SKM-1 treated with dmso at 0.1 percent for 144 hours (cell line): ENCODE measurements around the gene ATG2A.

ENCODE experiments used
- DNase-seq: peaks from one replicate; lab custom pipeline; 2025; ENCODE audit not compliant: unreplicated experiment; lab: John Stamatoyannopoulos, UW

Gene ATG2A

DNA sequence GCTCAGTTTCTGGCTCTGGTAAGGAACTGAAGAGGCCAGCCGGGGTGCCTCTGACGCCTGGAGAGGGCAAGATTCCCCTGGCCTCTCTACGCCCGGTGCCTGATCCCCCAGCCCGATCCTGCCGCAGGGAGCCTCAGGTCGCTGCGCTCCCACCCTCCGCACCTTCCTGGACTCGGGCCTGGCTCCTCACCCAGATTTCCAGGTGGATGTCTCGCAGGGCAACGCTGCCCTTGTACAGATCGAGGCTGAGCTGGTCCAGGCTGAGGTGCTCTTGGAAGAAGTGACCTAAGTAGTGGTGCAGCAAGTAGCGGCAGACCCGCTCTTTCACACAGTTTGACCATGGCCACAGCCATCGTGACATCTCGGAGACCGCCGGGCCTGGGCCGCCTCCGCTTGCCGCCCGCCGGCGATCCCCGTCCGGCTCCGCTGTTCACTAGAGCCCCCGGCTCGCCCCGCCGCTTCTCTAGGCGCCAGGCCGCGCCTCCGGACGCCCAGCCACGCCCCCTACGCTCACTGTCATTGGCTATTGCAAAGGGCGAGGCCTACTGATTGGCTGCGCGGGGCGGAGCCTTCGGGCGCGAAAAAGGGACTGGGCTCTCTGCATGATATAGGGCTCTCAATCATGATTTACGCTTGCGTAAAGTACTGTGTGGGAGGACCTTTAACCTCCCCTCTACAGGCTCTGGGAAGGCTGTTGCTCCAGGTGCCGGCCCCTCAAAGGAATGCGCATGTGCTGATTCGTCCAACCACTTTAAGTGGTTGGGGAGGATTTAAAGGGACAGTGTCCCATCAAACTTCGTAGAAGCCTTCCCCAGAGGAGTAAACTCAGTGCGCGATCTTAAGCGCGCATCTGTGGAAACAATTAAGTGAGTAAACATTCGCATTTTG is at the start of gene ATG2A:
ATG2A (minus strand) TSS at position 435 of the 888 bp plus-strand sequence; CDS start at position 361, 74 bp downstream.
- peak; percentile 99 for DNase-seq

GRCh38 chr11:64963072-64963631 is 46.1 kb upstream of the ATG2A start:
- no peak for DNase-seq

DNA sequence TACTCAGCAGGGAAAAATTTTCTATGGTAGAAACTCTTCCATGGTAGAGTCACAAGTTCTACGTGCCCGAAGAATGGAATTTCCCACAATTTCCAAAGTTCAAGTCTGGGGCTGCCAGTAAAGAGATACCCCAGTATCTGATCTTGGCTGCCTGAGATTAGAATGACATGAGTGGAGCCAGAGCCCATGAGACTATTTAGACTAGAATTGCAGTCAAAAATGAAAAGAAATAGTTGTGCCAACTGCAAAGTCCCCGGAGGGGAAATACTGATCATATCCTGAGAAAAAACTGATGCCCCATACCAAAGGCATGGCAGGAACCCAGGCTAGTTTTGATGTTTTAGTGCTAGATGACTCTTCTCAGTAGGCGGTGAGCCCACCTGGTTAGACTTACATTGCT is 43.7 kb upstream of the ATG2A start:
- no peak for DNase-seq

DNA sequence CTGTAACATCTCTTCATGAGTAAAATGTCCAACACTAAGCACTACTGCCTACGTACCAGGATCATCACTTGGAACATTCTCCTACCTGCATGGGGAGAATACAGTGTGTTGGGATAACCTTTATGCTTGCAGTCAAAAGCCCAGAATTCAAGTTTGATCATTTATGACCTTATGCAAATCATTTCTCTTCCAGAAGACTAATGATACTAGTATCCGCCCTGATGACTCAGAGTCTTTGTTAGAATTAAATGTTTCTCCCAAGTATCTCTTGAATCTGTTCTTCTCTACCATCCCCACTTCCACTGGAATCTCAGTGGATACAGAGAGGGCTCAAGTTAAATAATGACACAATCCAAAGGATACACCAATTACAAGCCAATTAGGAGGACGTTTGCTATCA is 42.5 kb upstream of the ATG2A start:
- DNase-seq, result no peak

- DNase-seq, result no peak
Measured at GRCh38 chr11:64954201-64954600, 37.2 kb upstream of the ATG2A start.

GRCh38 chr11:64951529-64951928 is 34.5 kb upstream of the ATG2A start:
- DNase-seq, result no peak

DNA sequence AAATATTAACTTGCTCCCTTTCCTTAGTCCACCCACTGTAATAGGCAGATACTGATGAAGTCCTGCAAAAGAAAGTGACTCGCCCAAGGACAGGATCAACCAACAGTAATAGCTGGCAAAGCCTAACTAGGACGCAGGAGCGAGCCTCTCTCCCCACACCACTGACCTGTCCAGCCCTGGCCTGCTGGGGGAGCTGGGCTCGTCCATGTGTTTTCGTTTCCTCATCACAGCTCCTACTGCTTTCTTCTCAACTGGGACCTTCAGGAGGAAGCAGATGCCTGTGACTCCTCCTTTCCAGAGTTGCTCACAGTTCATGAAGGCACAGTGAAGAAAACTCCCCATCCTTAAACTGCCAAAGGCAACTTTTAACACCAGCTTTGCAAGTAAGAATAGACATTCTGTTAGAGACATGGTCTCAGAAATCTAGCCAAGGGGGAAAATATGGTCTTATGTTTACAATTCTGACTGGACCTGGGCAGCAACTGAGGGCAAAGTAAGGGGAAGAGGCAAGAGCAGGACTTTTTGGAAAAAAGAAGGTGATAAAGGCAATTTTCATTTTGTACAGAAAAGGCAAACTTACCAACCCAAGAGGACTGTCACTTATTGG is 30.3 kb upstream of the ATG2A start:
- DNase-seq, result no peak

- no peak for DNase-seq
Measured at GRCh38 chr11:64936539-64936938, 19.5 kb upstream of the ATG2A start.

DNA sequence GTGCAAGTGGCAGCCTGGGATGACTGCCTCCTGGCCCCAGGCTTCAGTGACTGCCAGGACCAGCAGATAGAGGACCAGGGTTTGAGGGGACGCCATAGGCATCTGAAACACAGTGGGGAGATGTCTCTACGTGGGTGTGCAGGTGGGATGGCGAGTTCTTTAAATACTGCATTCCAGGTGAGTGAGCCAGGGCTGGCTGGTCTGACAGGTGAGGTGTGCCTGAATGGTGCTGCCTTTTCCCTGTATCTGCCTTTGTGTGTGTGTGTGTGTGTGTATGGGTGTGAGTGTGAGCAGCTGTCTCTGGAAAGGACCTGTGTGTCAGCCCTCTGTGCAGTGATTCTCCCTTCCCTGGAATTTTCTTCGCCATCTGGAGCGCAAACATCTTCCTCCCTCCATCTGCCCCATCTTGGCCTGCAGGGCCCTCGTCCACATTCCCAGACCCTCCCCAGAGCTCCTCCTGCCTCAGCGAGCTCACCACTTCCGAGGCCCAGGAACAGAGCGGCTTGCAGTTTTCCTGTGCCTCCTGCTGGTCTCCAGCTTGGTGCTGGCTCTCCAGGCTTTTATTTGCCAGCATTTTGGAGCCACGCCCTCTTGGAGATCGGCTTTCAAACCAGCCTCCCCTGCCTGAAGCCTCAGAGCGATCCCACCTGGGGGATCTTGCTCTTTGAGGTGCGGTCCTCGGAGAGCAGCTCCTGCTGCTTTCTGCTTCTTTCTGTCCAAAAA is 18.5 kb upstream of the ATG2A start, which contains the start of gene GPHA2:
GPHA2 (minus strand) TSS at position 535 of the 723 bp plus-strand sequence; CDS start at position 102, 433 bp downstream.
- no peak for DNase-seq

DNA sequence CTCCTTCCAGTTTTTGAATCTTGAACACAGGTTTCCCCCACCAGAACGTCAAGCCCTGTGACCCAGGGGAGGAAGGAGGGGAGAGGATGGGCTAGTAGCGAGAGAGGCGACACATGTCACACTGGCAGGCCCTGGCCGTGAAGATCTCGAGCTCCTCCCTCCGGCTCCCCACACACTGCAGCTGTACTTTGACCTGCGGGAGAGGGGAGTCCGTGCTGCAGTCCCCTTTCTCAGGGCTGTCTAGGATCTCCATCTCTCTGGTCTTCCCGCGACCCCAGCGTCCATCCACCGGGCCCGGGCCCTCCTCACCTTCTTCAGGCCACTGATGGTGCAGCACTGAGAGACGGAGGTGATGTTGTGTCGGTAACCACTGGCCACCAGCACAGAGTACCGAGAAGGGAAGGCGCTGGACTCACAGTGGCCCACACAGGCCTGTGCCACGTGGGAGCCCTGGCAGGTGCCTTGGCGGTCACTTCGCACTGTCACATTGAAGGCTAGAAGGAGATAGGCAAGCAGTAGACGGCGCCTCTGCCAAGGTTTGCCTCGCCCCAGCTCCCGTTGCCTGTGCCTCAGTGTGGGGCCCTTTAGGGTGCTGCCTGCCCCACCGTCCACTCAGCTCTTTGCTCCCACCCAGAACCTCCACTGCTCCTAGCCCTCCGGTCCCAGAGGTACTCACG is 17.8 kb upstream of the ATG2A start:
- DNase-seq, result no peak

DNA sequence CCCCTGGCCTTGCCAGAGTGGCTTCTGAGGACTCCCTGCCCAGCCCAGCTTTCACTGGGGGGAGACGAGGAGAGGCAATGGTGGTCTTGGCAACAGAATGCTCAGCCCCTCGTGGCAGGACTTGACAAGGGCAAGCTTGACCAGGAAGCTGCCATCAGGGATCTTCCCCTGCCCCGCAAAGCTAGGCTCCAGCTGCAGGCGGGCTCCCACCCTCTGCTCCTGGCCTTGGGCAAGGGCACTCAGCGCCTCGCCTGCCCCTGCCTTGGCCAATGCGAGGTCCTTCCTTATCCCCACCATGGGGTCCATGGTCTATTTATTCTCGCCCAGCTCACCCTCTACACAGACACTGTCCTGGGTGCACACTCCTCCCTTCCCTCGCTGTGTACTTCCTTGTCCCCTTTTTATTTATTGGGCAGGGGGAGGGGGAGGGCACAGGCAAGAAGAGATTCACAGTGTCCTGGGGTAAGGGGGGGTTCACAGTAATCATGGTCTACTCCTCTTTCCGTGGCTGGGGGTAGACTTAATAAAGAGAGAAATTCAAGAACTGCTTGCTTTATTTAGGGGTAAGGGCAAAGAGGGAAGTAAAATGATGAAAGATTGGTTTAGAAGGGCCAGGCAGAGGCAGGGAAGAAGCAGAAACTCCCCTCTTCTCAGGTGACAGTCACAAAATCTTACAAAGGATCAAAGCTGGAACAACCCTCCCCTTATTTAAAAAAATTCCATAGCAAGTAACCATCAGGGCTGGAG is 17.1 kb upstream of the ATG2A start:
- no peak for DNase-seq

- DNase-seq, result no peak
Measured at GRCh38 chr11:64933213-64933934, 16.4 kb upstream of the ATG2A start.

DNA sequence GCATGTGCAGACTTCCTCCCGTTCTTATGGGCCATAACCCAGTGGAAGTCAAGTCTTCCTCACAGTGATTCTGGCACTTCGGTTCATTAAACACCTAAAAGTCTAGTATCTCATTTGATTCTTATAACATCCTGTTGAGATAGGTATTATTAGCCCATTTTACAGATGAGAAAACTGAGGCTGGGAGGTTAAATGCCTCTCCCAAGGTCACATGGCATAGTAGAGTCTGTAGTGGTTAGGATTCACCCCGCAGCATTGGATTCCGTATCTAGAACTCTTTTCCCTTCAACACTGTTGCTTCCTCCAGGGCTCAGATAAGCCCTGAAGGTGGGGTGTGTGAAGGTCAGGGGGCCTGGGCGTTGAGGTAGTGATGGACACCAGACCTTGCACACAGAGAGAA is 15.3 kb upstream of the ATG2A start:
- no peak for DNase-seq

- no peak for DNase-seq
Measured at GRCh38 chr11:64931290-64931689, 14.3 kb upstream of the ATG2A start.

- DNase-seq, result no peak
Measured at GRCh38 chr11:64930340-64930739, 13.3 kb upstream of the ATG2A start.

DNA sequence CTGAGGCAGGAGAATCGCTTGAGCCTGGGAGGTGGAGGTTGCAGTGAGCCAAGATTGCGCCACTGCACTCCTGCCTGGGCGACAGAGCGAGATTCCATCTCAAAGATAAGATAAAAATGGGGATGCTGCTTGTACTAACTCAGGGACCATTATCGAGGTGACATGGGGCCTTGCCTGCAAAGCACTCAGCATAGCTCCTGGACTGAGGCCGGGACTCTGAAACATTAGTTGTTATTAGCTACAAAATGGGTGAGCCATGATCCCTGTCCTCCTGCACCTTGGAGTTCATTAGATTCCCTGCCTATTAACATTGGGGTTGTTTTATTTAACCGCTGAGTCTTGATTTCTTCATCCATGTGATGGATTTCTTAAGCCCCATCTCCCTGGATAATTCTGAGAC is 12.6 kb upstream of the ATG2A start:
- DNase-seq, result no peak

DNA sequence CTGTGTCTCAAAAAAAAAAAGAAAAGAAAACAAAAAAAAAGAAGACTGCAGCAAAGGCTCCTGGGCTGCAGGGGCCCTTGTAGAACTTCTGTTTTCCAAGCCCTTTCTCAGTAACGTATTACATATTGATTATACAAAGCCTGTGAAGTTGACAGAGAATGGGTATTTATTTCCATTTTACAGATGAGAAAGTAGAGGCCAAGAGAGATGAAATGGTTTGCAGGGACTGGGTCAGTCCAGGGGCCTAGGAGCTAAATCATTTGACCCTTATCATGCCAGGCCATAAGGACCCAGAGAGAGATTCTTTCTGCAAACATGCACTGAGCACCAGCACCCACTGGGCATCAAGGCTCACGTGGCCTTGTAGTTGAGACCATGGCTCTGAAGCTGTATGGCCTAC is 11.9 kb upstream of the ATG2A start:
- no peak for DNase-seq

GRCh38 chr11:64926689-64927088 is 9.7 kb upstream of the ATG2A start:
- DNase-seq, result no peak
